Measurements from ENCODE around the gene OPN1SW.

DNA sequence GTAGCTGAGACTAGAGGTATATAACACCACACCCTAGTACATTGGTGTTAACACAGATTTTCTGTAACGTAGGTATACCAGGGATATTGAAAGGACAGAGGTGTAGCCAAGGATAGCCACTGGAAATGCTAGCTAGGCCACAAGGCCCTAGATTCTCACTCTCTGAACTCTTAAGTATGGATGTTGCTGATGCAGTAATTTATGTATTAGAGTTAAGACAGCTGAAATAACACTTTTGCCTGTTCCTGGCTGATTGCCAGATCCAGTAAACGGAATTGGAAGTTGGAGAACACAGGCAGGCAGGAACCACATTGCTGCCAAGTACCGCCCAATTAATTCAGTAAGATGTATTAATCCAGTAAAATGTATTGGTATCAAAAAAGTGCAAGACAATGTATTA lies 34.6 kb downstream of the OPN1SW start:
- TF ChIP-seq CTCF (IDR thresholded peaks at IDR 0.05; ENCODE audit: low read depth, low read length) = no peak
- no peak for TF ChIP-seq EZH2phosphoT487 (IDR thresholded peaks at IDR 0.05; ENCODE audit: low read depth)
